Measurements from ENCODE around the gene NPIPB9.
"Not testable (repeated sequence)": the region's sequence is repeated elsewhere in the genome, so short reads cannot be mapped to it uniquely, and the experiment has no call there.

- TF ChIP-seq CTCF (IDR thresholded peaks at IDR 0.05; ENCODE audit: insufficient read depth, low read length, poor library complexity, severe bottlenecking); EZH2phosphoT487 (conservative IDR thresholded peaks at IDR 0.05; ENCODE audit: low read length): not testable (repeated sequence)
These were observed 69.0 kb downstream of the NPIPB9 start for GRCh38 chr16:28820546-28820945.
